Fibroblast of lung (primary cell): ENCODE results near the gene PANK1. TPM values are rescaled to one million over a fixed set of nuclear protein-coding genes. Genes with fewer than 3 reads are reported as not detected.

Experiments
- DNase-seq, 2 donors: peaks; one replicate each; pipeline versions ENCODE4 v3.0.0 to v3.0.0-alpha.2; 2010; ENCODE audit warnings: low read depth in 2 of 2
- H2AFZ ChIP-seq: 2 replicates; pipeline ENCODE4 v1.5.1; 2012; ENCODE audit warnings: low read length, control low read depth, inconsistent platforms
- H3K27ac ChIP-seq: 2 replicates; pipeline ENCODE4 v1.5.1; 2011; ENCODE audit warnings: low read length, control low read depth; ENCODE audit not compliant: insufficient read depth
- H3K27me3 ChIP-seq: 2 replicates; pipeline ENCODE4 v1.5.1; 2011; ENCODE audit warnings: mild to moderate bottlenecking, low read length; ENCODE audit not compliant: control insufficient read depth, insufficient read depth
- H3K36me3 ChIP-seq: 2 replicates; pipeline ENCODE4 v1.5.1; 2011; ENCODE audit warnings: low read length; ENCODE audit not compliant: control insufficient read depth, insufficient read depth
- H3K4me1 ChIP-seq: 2 replicates; pipeline ENCODE4 v1.5.1; 2011; ENCODE audit warnings: low read length; ENCODE audit not compliant: control insufficient read depth, insufficient read depth; ENCODE audit errors: extremely low read depth
- H3K4me2 ChIP-seq: 2 replicates; pipeline ENCODE4 v1.5.1; 2011; ENCODE audit warnings: low read length, control low read depth; ENCODE audit not compliant: insufficient read depth; ENCODE audit errors: extremely low read depth
- H3K4me3 ChIP-seq, 4 experiments: fragments of 200-600 bp in 1 of 4; sonication (generic) in 1 of 4; replicated peaks in 1 of 4; 2 replicates each; pipeline ENCODE4 v1.5.1; 2011 to 2016; ENCODE audit warnings: low read length in 4 of 4, low read depth in 3 of 4, mild to moderate bottlenecking in 3 of 4, control low read depth in 2 of 4, inconsistent platforms in 1 of 4, mixed read lengths in 1 of 4; ENCODE audit not compliant: insufficient read depth in 1 of 4; ENCODE audit errors: control extremely low read depth in 1 of 4
- H3K79me2 ChIP-seq: 2 replicates; pipeline ENCODE4 v1.5.1; 2012; ENCODE audit warnings: mild to moderate bottlenecking, low read length, inconsistent platforms; ENCODE audit not compliant: control insufficient read depth, insufficient read depth
- H3K9ac ChIP-seq: 2 replicates; pipeline ENCODE4 v1.5.1; 2011; ENCODE audit warnings: mild to moderate bottlenecking, low read length, control low read depth; ENCODE audit not compliant: insufficient read depth
- H3K9me3 ChIP-seq: 2 replicates; pipeline ENCODE4 v1.5.1; 2012; ENCODE audit warnings: low read depth, low read length; ENCODE audit not compliant: control insufficient read depth, insufficient read depth
- H4K20me1 ChIP-seq: 2 replicates; pipeline ENCODE4 v1.5.1; 2011; ENCODE audit warnings: low read length; ENCODE audit not compliant: control insufficient read depth, insufficient read depth; ENCODE audit errors: extremely low read depth
- CTCF ChIP-seq, 2 donors: IDR thresholded peaks in 1 of 2; conservative IDR thresholded peaks in 1 of 2; 1 replicate in 1 of 2; 2 replicates in 1 of 2; pipeline ENCODE4 v1.5.1; 2011 to 2012; ENCODE audit warnings: low read length in 2 of 2, control low read depth in 1 of 2, inconsistent platforms in 1 of 2, low read depth in 1 of 2, mild to moderate bottlenecking in 1 of 2
- EZH2 ChIP-seq: IDR thresholded peaks from 2 replicates; pipeline ENCODE4 v1.5.1; 2012; ENCODE audit warnings: low read length, control low read depth, mild to moderate bottlenecking; ENCODE audit errors: missing control alignments
- polyA plus RNA-seq, 2 donors: library from polyadenylated mRNA; depleted of rRNA in 1 of 2; stranded (reverse) in 1 of 2; unstranded in 1 of 2; fragments of >200 nt; gene quantifications; 2 replicates each; pipeline ENCODE4 v1.2.1, GENCODE V29; 2011 to 2012; ENCODE audit warnings: missing spikeins in 1 of 2
- total RNA-seq: library from RNA; depleted of rRNA; stranded (reverse); fragments of >200 nt; gene quantifications from 2 replicates; pipeline ENCODE4 v1.2.1, GENCODE V29; 2014

Gene PANK1
- total and polyA plus RNA-seq, 2 donors (not counting 1 experiment from before 2014, with no cell fraction given), result 5.3 to 9.2 TPM

GRCh38 chr10:89536013-89536354 is 109.1 kb downstream of the PANK1 start:
- no peaks in the 10 kb centered on the region for H3K79me2 ChIP-seq
- H3K36me3 ChIP-seq, result no peaks in the 10 kb centered on the region
- no peak overlapping the region for H2AFZ ChIP-seq
- no peak for TF ChIP-seq EZH2
- TF ChIP-seq CTCF (conservative IDR thresholded peaks at IDR 0.05 in 1 of 2, IDR thresholded peaks at IDR 0.05 in 1 of 2; ENCODE audit: low read depth in 1 of 2, low read length in 2 of 2), result no peak
- peaks cover 2% of the 10 kb centered on the region for H3K4me1 ChIP-seq
- no peak overlapping the region for H3K27ac ChIP-seq
- H3K27me3 ChIP-seq, result no peaks in the 10 kb centered on the region
- H3K4me2 ChIP-seq, result peak overlapping the region; percentile 41
- no peak for DNase-seq
- no peaks in the 10 kb centered on the region for H4K20me1 ChIP-seq
- no peaks in the 10 kb centered on the region for H3K9me3 ChIP-seq
- H3K4me3 ChIP-seq, result peak overlapping the region in 2 of 4 experiments; percentile 19 to 53
- H3K9ac ChIP-seq, result no peak overlapping the region

GRCh38 chr10:89535171-89536012 is 109.7 kb downstream of the PANK1 start, which contains the start of gene SLC16A12:
Gene SLC16A12, minus strand, starts transcription at chr10:89535594. Its CDS starts 73,016 bp downstream, at chr10:89462578.
- Histone ChIP-seq H3K27ac (no peak within 1 kb of the TSS), H3K9ac (no peak within 1 kb of the TSS), H3K4me3 (peak within 1 kb of the TSS; percentile 45 to 60 (median 52)), H2AFZ (peak within 1 kb of the TSS; percentile 61), H3K4me2 (peak within 1 kb of the TSS; percentile 91), H3K79me2 (no peaks in the 10 kb centered on the region), H3K9me3 (no peaks in the 10 kb centered on the region), H3K36me3 (no peaks in the 10 kb centered on the region), H3K4me1 (peaks cover 2% of the 10 kb centered on the region), H3K27me3 (no peaks in the 10 kb centered on the region), H4K20me1 (no peaks in the 10 kb centered on the region)
- no peak for TF ChIP-seq CTCF (conservative IDR thresholded peaks at IDR 0.05 in 1 of 2, IDR thresholded peaks at IDR 0.05 in 1 of 2; ENCODE audit: low read depth in 1 of 2, low read length in 2 of 2)
- peak; percentile 46 for TF ChIP-seq EZH2
- peak; percentile 18 to 29 for DNase-seq

GRCh38 chr10:89534826-89535166 is 110.2 kb downstream of the PANK1 start:
- Histone ChIP-seq H3K4me1 (peaks cover 2% of the 10 kb centered on the region), H3K9ac (no peak overlapping the region), H3K27ac (no peak overlapping the region), H3K27me3 (no peaks in the 10 kb centered on the region), H4K20me1 (no peaks in the 10 kb centered on the region), H3K36me3 (no peaks in the 10 kb centered on the region), H2AFZ (no peak overlapping the region), H3K79me2 (no peaks in the 10 kb centered on the region), H3K4me2 (peak overlapping the region; percentile 91), H3K9me3 (no peaks in the 10 kb centered on the region), H3K4me3 (peak overlapping the region; percentile 45 to 60 (median 52))
- TF ChIP-seq EZH2 (no peak), CTCF (conservative IDR thresholded peaks at IDR 0.05 in 1 of 2, IDR thresholded peaks at IDR 0.05 in 1 of 2; ENCODE audit: low read depth in 1 of 2, low read length in 2 of 2) (no peak)
- no peak for DNase-seq

Other genes with a start within 250 kb of the PANK1 start
- gene IFIT5, start 230.7 kb downstream of the PANK1 start, total RNA-seq, result 27.7 and 32.7 TPM in 2 replicates
- 18.3 and 23.5 TPM in 2 replicates for gene IFIT5, start 230.7 kb downstream of the PANK1 start, polyA plus RNA-seq
- gene SLC16A12, start 109.6 kb downstream of the PANK1 start, total RNA-seq, result under 0.01 TPM in 2 replicates
- gene SLC16A12, start 109.6 kb downstream of the PANK1 start, polyA plus RNA-seq, result 0.26 and 0.46 TPM in 2 replicates
- 6.7 and 9.2 TPM in 2 replicates for gene KIF20B, start 56.3 kb upstream of the PANK1 start, total RNA-seq
- 5.6 and 13.7 TPM in 2 replicates for gene KIF20B, start 56.3 kb upstream of the PANK1 start, polyA plus RNA-seq